Fibroblast of lung (primary cell): Measurements from ENCODE around the gene ADSS2. TPM values are rescaled to one million over a fixed set of nuclear protein-coding genes. Genes with fewer than 3 reads are reported as not detected.
"Not testable (repeated sequence)": the region's sequence is repeated elsewhere in the genome, so short reads cannot be mapped to it uniquely, and the experiment has no call there.

ENCODE experiments used
- DNase-seq, 2 donors: peaks; one replicate each; pipeline versions ENCODE4 v3.0.0 to v3.0.0-alpha.2; 2010; ENCODE audit warnings: low read depth in 2 of 2
- H2AFZ ChIP-seq: 2 replicates; pipeline ENCODE4 v1.5.1; 2012; ENCODE audit warnings: low read length, control low read depth, inconsistent platforms
- H3K27ac ChIP-seq: 2 replicates; pipeline ENCODE4 v1.5.1; 2011; ENCODE audit warnings: low read length, control low read depth; ENCODE audit not compliant: insufficient read depth
- H3K27me3 ChIP-seq: 2 replicates; pipeline ENCODE4 v1.5.1; 2011; ENCODE audit warnings: mild to moderate bottlenecking, low read length; ENCODE audit not compliant: control insufficient read depth, insufficient read depth
- H3K36me3 ChIP-seq: 2 replicates; pipeline ENCODE4 v1.5.1; 2011; ENCODE audit warnings: low read length; ENCODE audit not compliant: control insufficient read depth, insufficient read depth
- H3K4me1 ChIP-seq: 2 replicates; pipeline ENCODE4 v1.5.1; 2011; ENCODE audit warnings: low read length; ENCODE audit not compliant: control insufficient read depth, insufficient read depth; ENCODE audit errors: extremely low read depth
- H3K4me2 ChIP-seq: 2 replicates; pipeline ENCODE4 v1.5.1; 2011; ENCODE audit warnings: low read length, control low read depth; ENCODE audit not compliant: insufficient read depth; ENCODE audit errors: extremely low read depth
- H3K4me3 ChIP-seq, 4 experiments: fragments of 200-600 bp in 1 of 4; sonication (generic) in 1 of 4; replicated peaks in 1 of 4; 2 replicates each; pipeline ENCODE4 v1.5.1; 2011 to 2016; ENCODE audit warnings: low read length in 4 of 4, low read depth in 3 of 4, mild to moderate bottlenecking in 3 of 4, control low read depth in 2 of 4, inconsistent platforms in 1 of 4, mixed read lengths in 1 of 4; ENCODE audit not compliant: insufficient read depth in 1 of 4; ENCODE audit errors: control extremely low read depth in 1 of 4
- H3K79me2 ChIP-seq: 2 replicates; pipeline ENCODE4 v1.5.1; 2012; ENCODE audit warnings: mild to moderate bottlenecking, low read length, inconsistent platforms; ENCODE audit not compliant: control insufficient read depth, insufficient read depth
- H3K9ac ChIP-seq: 2 replicates; pipeline ENCODE4 v1.5.1; 2011; ENCODE audit warnings: mild to moderate bottlenecking, low read length, control low read depth; ENCODE audit not compliant: insufficient read depth
- H3K9me3 ChIP-seq: 2 replicates; pipeline ENCODE4 v1.5.1; 2012; ENCODE audit warnings: low read depth, low read length; ENCODE audit not compliant: control insufficient read depth, insufficient read depth
- H4K20me1 ChIP-seq: 2 replicates; pipeline ENCODE4 v1.5.1; 2011; ENCODE audit warnings: low read length; ENCODE audit not compliant: control insufficient read depth, insufficient read depth; ENCODE audit errors: extremely low read depth
- CTCF ChIP-seq, 2 donors: IDR thresholded peaks in 1 of 2; conservative IDR thresholded peaks in 1 of 2; 1 replicate in 1 of 2; 2 replicates in 1 of 2; pipeline ENCODE4 v1.5.1; 2011 to 2012; ENCODE audit warnings: low read length in 2 of 2, control low read depth in 1 of 2, inconsistent platforms in 1 of 2, low read depth in 1 of 2, mild to moderate bottlenecking in 1 of 2
- EZH2 ChIP-seq: IDR thresholded peaks from 2 replicates; pipeline ENCODE4 v1.5.1; 2012; ENCODE audit warnings: low read length, control low read depth, mild to moderate bottlenecking; ENCODE audit errors: missing control alignments
- polyA plus RNA-seq, 2 donors: library from polyadenylated mRNA; depleted of rRNA in 1 of 2; stranded (reverse) in 1 of 2; unstranded in 1 of 2; fragments of >200 nt; gene quantifications; 2 replicates each; pipeline ENCODE4 v1.2.1, GENCODE V29; 2011 to 2012; ENCODE audit warnings: missing spikeins in 1 of 2
- total RNA-seq: library from RNA; depleted of rRNA; stranded (reverse); fragments of >200 nt; gene quantifications from 2 replicates; pipeline ENCODE4 v1.2.1, GENCODE V29; 2014

The ADSS2 gene
- total and polyA plus RNA-seq, 2 donors (not counting 1 experiment from before 2014, with no cell fraction given), result 55.9 to 62.1 TPM

- no peak overlapping the region for H2AFZ ChIP-seq
- no peak overlapping the region for H3K27ac ChIP-seq
- no peaks in the 10 kb centered on the region for H3K36me3 ChIP-seq
- no peak overlapping the region for H3K9ac ChIP-seq
- H3K9me3 ChIP-seq, result no peaks in the 10 kb centered on the region
- H3K4me1 ChIP-seq, result no peaks in the 10 kb centered on the region
- TF ChIP-seq EZH2 (no peak), CTCF (conservative IDR thresholded peaks at IDR 0.05 in 1 of 2, IDR thresholded peaks at IDR 0.05 in 1 of 2; ENCODE audit: low read depth in 1 of 2, low read length in 2 of 2) (no peak)
- no peaks in the 10 kb centered on the region for H3K27me3 ChIP-seq
- no peak overlapping the region for H3K4me2 ChIP-seq
- H3K79me2 ChIP-seq, result no peaks in the 10 kb centered on the region
- no peak for DNase-seq
- H3K4me3 ChIP-seq, result no peak overlapping the region
- H4K20me1 ChIP-seq, result no peaks in the 10 kb centered on the region
Observed at GRCh38 chr1:244368279-244368678, 83.4 kb downstream of the ADSS2 start.

- no peaks in the 10 kb centered on the region for H3K36me3 ChIP-seq
- no peak overlapping the region for H3K27ac ChIP-seq
- no peaks in the 10 kb centered on the region for H3K79me2 ChIP-seq
- no peaks in the 10 kb centered on the region for H3K27me3 ChIP-seq
- H3K9ac ChIP-seq, result no peak overlapping the region
- H3K9me3 ChIP-seq, result no peaks in the 10 kb centered on the region
- no peak for DNase-seq
- H2AFZ ChIP-seq, result no peak overlapping the region
- no peak overlapping the region for H3K4me2 ChIP-seq
- no peaks in the 10 kb centered on the region for H3K4me1 ChIP-seq
- H3K4me3 ChIP-seq, result no peak overlapping the region
- TF ChIP-seq CTCF (conservative IDR thresholded peaks at IDR 0.05 in 1 of 2, IDR thresholded peaks at IDR 0.05 in 1 of 2; ENCODE audit: low read depth in 1 of 2, low read length in 2 of 2), result no peak
- no peak for TF ChIP-seq EZH2
- H4K20me1 ChIP-seq, result no peaks in the 10 kb centered on the region
Observed at GRCh38 chr1:244367399-244368114, 84.2 kb downstream of the ADSS2 start.

- no peak overlapping the region for H3K9ac ChIP-seq
- no peaks in the 10 kb centered on the region for H4K20me1 ChIP-seq
- H2AFZ ChIP-seq, result peak overlapping the region; percentile 29
- H3K4me3 ChIP-seq, result no peak overlapping the region
- TF ChIP-seq EZH2 (no peak), CTCF (conservative IDR thresholded peaks at IDR 0.05 in 1 of 2, IDR thresholded peaks at IDR 0.05 in 1 of 2; ENCODE audit: low read depth in 1 of 2, low read length in 2 of 2) (no peak)
- H3K4me1 ChIP-seq, result no peaks in the 10 kb centered on the region
- H3K36me3 ChIP-seq, result no peaks in the 10 kb centered on the region
- peak in 1 of 2 donors; percentile 26 for DNase-seq
- no peaks in the 10 kb centered on the region for H3K9me3 ChIP-seq
- H3K27me3 ChIP-seq, result no peaks in the 10 kb centered on the region
- no peak overlapping the region for H3K4me2 ChIP-seq
- H3K79me2 ChIP-seq, result no peaks in the 10 kb centered on the region
- no peak overlapping the region for H3K27ac ChIP-seq
Observed at GRCh38 chr1:244365809-244366208, 85.9 kb downstream of the ADSS2 start.

- not testable (repeated sequence) for H3K4me2 ChIP-seq, H3K79me2 ChIP-seq, H3K9ac ChIP-seq, H3K4me3 ChIP-seq, H3K36me3 ChIP-seq, H4K20me1 ChIP-seq, H3K27ac ChIP-seq, H2AFZ ChIP-seq, DNase-seq, H3K4me1 ChIP-seq, H3K27me3 ChIP-seq, H3K9me3 ChIP-seq
Observed at GRCh38 chr1:244365262-244365661, 86.4 kb downstream of the ADSS2 start.
